Measurements from ENCODE around the gene ATAD5.

GRCh38 chr17:30824356-30825145 is 7.2 kb upstream of the ATAD5 start, which contains the start of gene CRLF3:
- TF ChIP-seq CTCF (IDR thresholded peaks at IDR 0.05): peak; percentile 37 to 76 (median 46)
- TF ChIP-seq POLR2A (IDR thresholded peaks at IDR 0.05): peak; percentile 82
